Naive B cell (primary cell): ENCODE data around the gene RALGPS2. TPM values are rescaled to one million over a fixed set of nuclear protein-coding genes. Genes with fewer than 3 reads are reported as not detected.
A peak's percentile ranks its signal among the peaks of the same experiment; 100 is the strongest.

Source experiments
- ATAC-seq, 2 donors: fragments of 150-1000 bp; cut with Tn5 transposase; 2 replicates each; pipeline ENCODE4 v1.10.0; 2021; ENCODE audit warnings: low read depth in 2 of 2, mild to moderate bottlenecking in 2 of 2, moderate library complexity in 2 of 2
- DNase-seq: peaks from one replicate; pipeline ENCODE4 v3.0.0; 2022
- H3K27ac Mint-ChIP-seq, 6 donors: one replicate each; pipeline ENCODE4 v1.8.0; 2020 to 2022; ENCODE audit warnings: mild to moderate bottlenecking in 6 of 6, mixed read lengths in 6 of 6, moderate library complexity in 5 of 6, inconsistent platforms in 2 of 6
- H3K27me3 Mint-ChIP-seq, 3 donors: one replicate each; pipeline ENCODE4 v1.8.0; 2021 to 2022; ENCODE audit warnings: mixed read lengths in 3 of 3, mild to moderate bottlenecking in 1 of 3
- H3K36me3 Mint-ChIP-seq, 2 donors: one replicate each; pipeline ENCODE4 v1.8.0; 2020 to 2022; ENCODE audit warnings: mixed read lengths in 2 of 2, inconsistent platforms in 1 of 2, mild to moderate bottlenecking in 1 of 2
- H3K4me1 Mint-ChIP-seq, 3 donors: one replicate each; pipeline ENCODE4 v1.8.0; 2020 to 2022; ENCODE audit warnings: mixed read lengths in 3 of 3, inconsistent platforms in 1 of 3, mild to moderate bottlenecking in 1 of 3, moderate library complexity in 1 of 3
- H3K4me3 Mint-ChIP-seq, 8 donors: one replicate each; pipeline ENCODE4 v1.8.0; 2020 to 2022; ENCODE audit warnings: mild to moderate bottlenecking in 8 of 8, mixed read lengths in 8 of 8, moderate library complexity in 8 of 8, inconsistent platforms in 2 of 8
- H3K9me3 Mint-ChIP-seq, 7 donors: one replicate each; pipeline ENCODE4 v1.8.0; 2020 to 2022; ENCODE audit warnings: mixed read lengths in 7 of 7, mild to moderate bottlenecking in 5 of 7, inconsistent platforms in 2 of 7, moderate library complexity in 1 of 7
- polyA plus RNA-seq, 6 donors: library from polyadenylated mRNA; unstranded; fragments of 300-500 nt; fragmentation: Illumina TruSeq; gene quantifications; one replicate each; pipeline ENCODE4 v1.2.3, GENCODE V29; 2021; ENCODE audit warnings: low read depth in 6 of 6

The RALGPS2 gene
- polyA plus RNA-seq, 6 donors from 2014 or later = 90.9 to 349 (median 298) TPM

GRCh38 chr1:178857126-178857525 lies 132.1 kb downstream of the RALGPS2 start:
- peak overlapping the region in 3 of 6 donors; percentile 8 to 36 (median 27) for H3K27ac Mint-ChIP-seq
- peaks cover 6 to 10% of the 10 kb centered on the region in 2 donors for H3K36me3 Mint-ChIP-seq
- no peak for ATAC-seq
- DNase-seq = no peak
- H3K4me1 Mint-ChIP-seq = peaks cover 5 to 6% (median 6%) of the 10 kb centered on the region in 3 donors
- H3K27me3 Mint-ChIP-seq = no peaks in the 10 kb centered on the region
- no peaks in the 10 kb centered on the region for H3K9me3 Mint-ChIP-seq
- no peak overlapping the region for H3K4me3 Mint-ChIP-seq

- no peak for ATAC-seq
- Mint-ChIP-seq H3K4me3 (no peak overlapping the region), H3K4me1 (peaks cover 26 to 50% (median 40%) of the 10 kb centered on the region in 3 donors), H3K27ac (peak overlapping the region in 4 of 6 donors; percentile 30 to 79 (median 64)), H3K27me3 (no peaks in the 10 kb centered on the region), H3K9me3 (no peaks in the 10 kb centered on the region), H3K36me3 (peaks cover 24 to 28% of the 10 kb centered on the region in 2 donors)
- no peak for DNase-seq
Measured at GRCh38 chr1:178862416-178862815, 137.4 kb downstream of the RALGPS2 start.

- no peak for ATAC-seq
- H3K4me1 Mint-ChIP-seq = peaks cover 30 to 54% (median 45%) of the 10 kb centered on the region in 3 donors
- peak overlapping the region in 5 of 6 donors; percentile 30 to 79 (median 53) for H3K27ac Mint-ChIP-seq
- peak overlapping the region in 1 of 8 donors; percentile 12 for H3K4me3 Mint-ChIP-seq
- no peak for DNase-seq
- no peaks in the 10 kb centered on the region for H3K27me3 Mint-ChIP-seq
- H3K9me3 Mint-ChIP-seq = no peaks in the 10 kb centered on the region
- peaks cover 24 to 33% of the 10 kb centered on the region in 2 donors for H3K36me3 Mint-ChIP-seq
Measured at GRCh38 chr1:178862864-178863263, 137.8 kb downstream of the RALGPS2 start.

GRCh38 chr1:178864326-178864725 lies 139.3 kb downstream of the RALGPS2 start:
- peak overlapping the region in 1 of 8 donors; percentile 4 for H3K4me3 Mint-ChIP-seq
- peaks cover 24 to 35% of the 10 kb centered on the region in 2 donors for H3K36me3 Mint-ChIP-seq
- peak overlapping the region; percentile 18 to 90 (median 64) for H3K27ac Mint-ChIP-seq
- ATAC-seq (no peak), DNase-seq (no peak)
- H3K9me3 Mint-ChIP-seq = no peaks in the 10 kb centered on the region
- peaks cover 30 to 56% (median 46%) of the 10 kb centered on the region in 3 donors for H3K4me1 Mint-ChIP-seq
- no peaks in the 10 kb centered on the region for H3K27me3 Mint-ChIP-seq

GRCh38 chr1:178867670-178868069 lies 142.6 kb downstream of the RALGPS2 start:
- Mint-ChIP-seq H3K4me3 (peak overlapping the region in 4 of 8 donors; percentile 3 to 22 (median 14)), H3K4me1 (peaks cover 34 to 62% (median 46%) of the 10 kb centered on the region in 3 donors), H3K27ac (peak overlapping the region; percentile 44 to 96 (median 83)), H3K27me3 (no peaks in the 10 kb centered on the region), H3K36me3 (peaks cover 16 to 25% of the 10 kb centered on the region in 2 donors), H3K9me3 (no peaks in the 10 kb centered on the region)
- DNase-seq (peak; percentile 8), ATAC-seq (peak; percentile 70 to 87)

GRCh38 chr1:178868706-178869105 lies 143.7 kb downstream of the RALGPS2 start:
- no peak for DNase-seq
- H3K36me3 Mint-ChIP-seq = peaks cover 10 to 26% of the 10 kb centered on the region in 2 donors
- peaks cover 33 to 54% (median 41%) of the 10 kb centered on the region in 3 donors for H3K4me1 Mint-ChIP-seq
- no peak for ATAC-seq
- H3K9me3 Mint-ChIP-seq = no peaks in the 10 kb centered on the region
- H3K27me3 Mint-ChIP-seq = no peaks in the 10 kb centered on the region
- H3K4me3 Mint-ChIP-seq = no peak overlapping the region
- H3K27ac Mint-ChIP-seq = no peak overlapping the region

- DNase-seq (no peak), ATAC-seq (no peak)
- Mint-ChIP-seq H3K4me3 (no peak overlapping the region), H3K9me3 (no peaks in the 10 kb centered on the region), H3K4me1 (peaks cover 35 to 51% (median 40%) of the 10 kb centered on the region in 3 donors), H3K36me3 (peaks cover 9 to 24% of the 10 kb centered on the region in 2 donors), H3K27ac (peak overlapping the region in 2 of 6 donors; percentile 38 to 67), H3K27me3 (no peaks in the 10 kb centered on the region)
Measured at GRCh38 chr1:178869119-178869697, 144.2 kb downstream of the RALGPS2 start.

- ATAC-seq = no peak
- H3K9me3 Mint-ChIP-seq = no peaks in the 10 kb centered on the region
- H3K27ac Mint-ChIP-seq = peak overlapping the region in 1 of 6 donors; percentile 39
- H3K27me3 Mint-ChIP-seq = no peaks in the 10 kb centered on the region
- H3K4me3 Mint-ChIP-seq = no peak overlapping the region
- H3K36me3 Mint-ChIP-seq = peaks cover 8 to 19% of the 10 kb centered on the region in 2 donors
- H3K4me1 Mint-ChIP-seq = peaks cover 32 to 45% (median 38%) of the 10 kb centered on the region in 3 donors
- DNase-seq = no peak
Measured at GRCh38 chr1:178870221-178870620, 145.2 kb downstream of the RALGPS2 start.

- Mint-ChIP-seq H3K27me3 (no peaks in the 10 kb centered on the region), H3K9me3 (no peaks in the 10 kb centered on the region), H3K36me3 (peaks cover 5 to 19% of the 10 kb centered on the region in 2 donors), H3K27ac (peak within 1 kb of the TSS in 5 of 6 donors; percentile 39 to 89 (median 67)), H3K4me3 (no peak within 1 kb of the TSS), H3K4me1 (peaks cover 28 to 45% (median 38%) of the 10 kb centered on the region in 3 donors)
- ATAC-seq (no peak), DNase-seq (no peak)
Measured at GRCh38 chr1:178870944-178871343, 145.9 kb downstream of the RALGPS2 start, which contains the start of gene ANGPTL1. ANGPTL1 (minus strand) TSS chr1:178871077; CDS start chr1:178865776, 5,301 bp downstream.

GRCh38 chr1:178871551-178872320 lies 146.7 kb downstream of the RALGPS2 start:
- Mint-ChIP-seq H3K4me3 (no peak overlapping the region), H3K9me3 (no peaks in the 10 kb centered on the region), H3K36me3 (peaks cover 9 to 19% of the 10 kb centered on the region in 2 donors), H3K4me1 (peaks cover 24 to 47% (median 36%) of the 10 kb centered on the region in 3 donors), H3K27ac (peak overlapping the region; percentile 62 to 92 (median 82)), H3K27me3 (no peaks in the 10 kb centered on the region)
- ATAC-seq (no peak), DNase-seq (no peak)

GRCh38 chr1:178874966-178875365 lies 149.9 kb downstream of the RALGPS2 start:
- no peaks in the 10 kb centered on the region for H3K9me3 Mint-ChIP-seq
- H3K27me3 Mint-ChIP-seq = no peaks in the 10 kb centered on the region
- no peak overlapping the region for H3K4me3 Mint-ChIP-seq
- DNase-seq (no peak), ATAC-seq (no peak)
- H3K27ac Mint-ChIP-seq = peak overlapping the region in 4 of 6 donors; percentile 48 to 84 (median 60)
- H3K36me3 Mint-ChIP-seq = peaks cover 11 to 20% of the 10 kb centered on the region in 2 donors
- peaks cover 15 to 35% (median 31%) of the 10 kb centered on the region in 3 donors for H3K4me1 Mint-ChIP-seq

- Mint-ChIP-seq H3K4me3 (peak overlapping the region in 1 of 8 donors; percentile 53), H3K27me3 (no peaks in the 10 kb centered on the region), H3K27ac (peak overlapping the region in 4 of 6 donors; percentile 48 to 84 (median 69)), H3K36me3 (peaks cover 11 to 25% of the 10 kb centered on the region in 2 donors), H3K9me3 (no peaks in the 10 kb centered on the region), H3K4me1 (peaks cover 12 to 33% (median 30%) of the 10 kb centered on the region in 3 donors)
- ATAC-seq (no peak), DNase-seq (no peak)
Measured at GRCh38 chr1:178875936-178876335, 150.9 kb downstream of the RALGPS2 start.

- Mint-ChIP-seq H3K4me3 (no peak overlapping the region), H3K9me3 (no peaks in the 10 kb centered on the region), H3K27ac (peak overlapping the region in 2 of 6 donors; percentile 19 to 48), H3K36me3 (peaks cover 3 to 25% of the 10 kb centered on the region in 2 donors), H3K27me3 (no peaks in the 10 kb centered on the region), H3K4me1 (peaks cover 9 to 21% (median 19%) of the 10 kb centered on the region in 3 donors)
- DNase-seq (no peak), ATAC-seq (no peak)
Measured at GRCh38 chr1:178877896-178878295, 152.9 kb downstream of the RALGPS2 start.
